Breast epithelium (tissue), 3 donors: Measurements from ENCODE around the gene KRTAP5-1.

Experiments
- CTCF ChIP-seq, 3 donors: fragments of 450-650 bp; IDR thresholded peaks; one replicate each; pipeline ENCODE4 v1.5.1; 2016 to 2017; ENCODE audit warnings: antibody characterized with exemption in 3 of 3, mild to moderate bottlenecking in 3 of 3, moderate library complexity in 3 of 3
- POLR2A ChIP-seq: fragments of 450-650 bp; IDR thresholded peaks from one replicate; pipeline ENCODE4 v1.6.1; 2016; ENCODE audit warnings: antibody characterized with exemption, mild to moderate bottlenecking, moderate library complexity
- POLR2AphosphoS5 ChIP-seq, 3 donors: sonication (generic); formaldehyde crosslinking; IDR thresholded peaks; one replicate each; pipeline ENCODE4 v1.6.1; 2017; ENCODE audit warnings: antibody characterized with exemption in 3 of 3

- TF ChIP-seq CTCF (IDR thresholded peaks at IDR 0.05) (no peak), POLR2AphosphoS5 (IDR thresholded peaks at IDR 0.05) (no peak), POLR2A (no peak)
These were observed 23.8 kb downstream of the KRTAP5-1 start for GRCh38 chr11:1561266-1561665.
